ENCODE data around the gene NOC3L. TPM values are rescaled to one million over a fixed set of nuclear protein-coding genes. Genes with fewer than 3 reads are reported as not detected.

The NOC3L gene
- polyA plus RNA-seq, 1 of the 3 experiments (the other 2 are of a cell fraction) = 9.0 TPM

- no peak overlapping the region for H3K9ac ChIP-seq
- 42% methylated on average over 2 of the region's 2 CpGs for WGBS (ENCODE audit: low lambda C conversion rate)
- POLR2A ChIA-PET = no interaction called here
- H3K79me2 ChIP-seq (ENCODE audit: insufficient read depth) = no peaks in the 10 kb centered on the region
- no peaks in the 10 kb centered on the region for H3K4me1 ChIP-seq (ENCODE audit: control insufficient read depth in 1 of 2, insufficient read depth in 2 of 2, low read depth in 1 of 2, low read length in 1 of 2)
- H3K9me2 ChIP-seq = no peaks in the 10 kb centered on the region
- no peak for DNase-seq
- H3K27me3 ChIP-seq (ENCODE audit: insufficient read depth) = no peaks in the 10 kb centered on the region
- no peaks in the 10 kb centered on the region for H3F3A ChIP-seq (replicated peaks; ENCODE audit: insufficient read depth)
- no peaks in the 10 kb centered on the region for H4K20me1 ChIP-seq (ENCODE audit: insufficient read depth)
- no peak overlapping the region for H3K27ac ChIP-seq (ENCODE audit: low read depth in 2 of 2, low read length in 1 of 2)
- no peak overlapping the region for H2AFZ ChIP-seq (ENCODE audit: low read depth)
- H3K36me3 ChIP-seq (replicated peaks in 1 of 2; ENCODE audit: control insufficient read depth in 1 of 2, insufficient read depth in 2 of 2, low read length in 1 of 2) = no peaks in the 10 kb centered on the region
- TF ChIP-seq TEAD4 (IDR thresholded peaks at IDR 0.05; ENCODE audit: borderline replicate concordance, insufficient read depth) (no peak), RCOR1 (IDR thresholded peaks at IDR 0.05; ENCODE audit: low read length) (no peak), FOXJ3 (CRISPR knock-in tag; IDR thresholded peaks at IDR 0.05) (no peak), NFIC (IDR thresholded peaks at IDR 0.05; ENCODE audit: borderline replicate concordance) (no peak), RAD21 (IDR thresholded peaks at IDR 0.05; ENCODE audit: low read length) (no peak), IRF3 (IDR thresholded peaks at IDR 0.05; ENCODE audit: low read depth, low read length) (no peak), PBX3 (IDR thresholded peaks at IDR 0.05) (no peak), RXRA (IDR thresholded peaks at IDR 0.05; ENCODE audit: borderline replicate concordance, low read depth) (no peak)
- H3K9me3 ChIP-seq = no peaks in the 10 kb centered on the region
- CTCF ChIA-PET = interaction anchor here (0.6 to 1.1 kb wide), 3 partner anchors 74 to 900 kb away, joined by 3 to 5 read pairs (median 3); no protein-coding TSS in a partner anchor
- no peak overlapping the region for H3K4me2 ChIP-seq
- no peak overlapping the region for H3K4me3 ChIP-seq (ENCODE audit: low read depth in 2 of 2, low read length in 1 of 2)
Observed at GRCh38 chr10:94370501-94370900, 7.8 kb upstream of the NOC3L start.

- Histone ChIP-seq H3K9me3 (no peaks in the 10 kb centered on the region), H3K9me2 (no peaks in the 10 kb centered on the region), H3K36me3 (replicated peaks in 1 of 2; ENCODE audit: control insufficient read depth in 1 of 2, insufficient read depth in 2 of 2, low read length in 1 of 2) (no peaks in the 10 kb centered on the region), H3K4me1 (ENCODE audit: control insufficient read depth in 1 of 2, insufficient read depth in 2 of 2, low read depth in 1 of 2, low read length in 1 of 2) (peaks cover 0 to 5% of the 10 kb centered on the region in 2 experiments; a peak in 2 of 4 replicates), H3K4me3 (ENCODE audit: low read depth in 2 of 2, low read length in 1 of 2) (no peak overlapping the region), H3K9ac (no peak overlapping the region), H3F3A (replicated peaks; ENCODE audit: insufficient read depth) (peaks cover 3% of the 10 kb centered on the region), H3K27me3 (ENCODE audit: insufficient read depth) (no peaks in the 10 kb centered on the region), H3K4me2 (no peak overlapping the region), H4K20me1 (ENCODE audit: insufficient read depth) (no peaks in the 10 kb centered on the region), H2AFZ (ENCODE audit: low read depth) (no peak overlapping the region), H3K27ac (ENCODE audit: low read depth in 2 of 2, low read length in 1 of 2) (no peak overlapping the region), H3K79me2 (ENCODE audit: insufficient read depth) (peaks cover 12% of the 10 kb centered on the region)
- ChIA-PET POLR2A (no interaction called here), CTCF (interaction anchor here (1.1 kb wide), 1 partner anchor 73 kb away, joined by 3 read pairs; no protein-coding TSS in a partner anchor)
- DNase-seq = no peak
- WGBS (ENCODE audit: low lambda C conversion rate) = 87% methylated on average over 3 of the region's 3 CpGs
- TF ChIP-seq REST (IDR thresholded peaks at IDR 0.05; ENCODE audit: low read depth, low read length) (no peak), USF2 (IDR thresholded peaks at IDR 0.05; ENCODE audit: borderline replicate concordance, low read depth, low read length) (no peak), SMC3 (IDR thresholded peaks at IDR 0.05; ENCODE audit: low read depth, low read length) (no peak), MEF2A (IDR thresholded peaks at IDR 0.05; ENCODE audit: borderline replicate concordance, low read depth) (no peak), FOSL2 (IDR thresholded peaks at IDR 0.05; ENCODE audit: borderline replicate concordance, low read depth) (no peak), NRF1 (IDR thresholded peaks at IDR 0.05; ENCODE audit: low read depth, low read length) (no peak), CTCF (IDR thresholded peaks at IDR 0.05) (no peak), MAX (IDR thresholded peaks at IDR 0.05; ENCODE audit: low read depth) (no peak), MXI1 (IDR thresholded peaks at IDR 0.05; ENCODE audit: low read depth, low read length) (no peak), JUND (IDR thresholded peaks at IDR 0.05) (no peak), TAF1 (IDR thresholded peaks at IDR 0.05; ENCODE audit: borderline replicate concordance, low read depth, low read length) (no peak)
Observed at GRCh38 chr10:94366382-94366781, 3.6 kb upstream of the NOC3L start.

Data from SK-N-SH (cell line).